GM12872 (cell line): Measurements from ENCODE around the gene VPS72.

Source experiments
- TF ChIP-seq, protein P1 (sequence below): IDR thresholded peaks from 3 replicates; pipeline ENCODE4 v1.5.1; 2011; ENCODE audit warnings: low read depth, mild to moderate bottlenecking, low read length, moderate library complexity; ENCODE audit not compliant: insufficient read depth

The VPS72 gene

DNA sequence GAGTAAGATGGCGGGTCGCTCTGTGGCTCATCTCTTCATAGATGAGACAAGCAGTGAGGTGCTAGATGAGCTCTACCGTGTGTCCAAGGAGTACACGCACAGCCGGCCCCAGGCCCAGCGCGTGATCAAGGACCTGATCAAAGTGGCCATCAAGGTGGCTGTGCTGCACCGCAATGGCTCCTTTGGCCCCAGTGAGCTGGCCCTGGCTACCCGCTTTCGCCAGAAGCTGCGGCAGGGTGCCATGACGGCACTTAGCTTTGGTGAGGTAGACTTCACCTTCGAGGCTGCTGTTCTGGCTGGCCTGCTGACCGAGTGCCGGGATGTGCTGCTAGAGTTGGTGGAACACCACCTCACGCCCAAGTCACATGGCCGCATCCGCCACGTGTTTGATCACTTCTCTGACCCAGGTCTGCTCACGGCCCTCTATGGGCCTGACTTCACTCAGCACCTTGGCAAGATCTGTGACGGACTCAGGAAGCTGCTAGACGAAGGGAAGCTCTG is 31.2 kb downstream of the VPS72 start:
- TF ChIP-seq, protein P1, sequence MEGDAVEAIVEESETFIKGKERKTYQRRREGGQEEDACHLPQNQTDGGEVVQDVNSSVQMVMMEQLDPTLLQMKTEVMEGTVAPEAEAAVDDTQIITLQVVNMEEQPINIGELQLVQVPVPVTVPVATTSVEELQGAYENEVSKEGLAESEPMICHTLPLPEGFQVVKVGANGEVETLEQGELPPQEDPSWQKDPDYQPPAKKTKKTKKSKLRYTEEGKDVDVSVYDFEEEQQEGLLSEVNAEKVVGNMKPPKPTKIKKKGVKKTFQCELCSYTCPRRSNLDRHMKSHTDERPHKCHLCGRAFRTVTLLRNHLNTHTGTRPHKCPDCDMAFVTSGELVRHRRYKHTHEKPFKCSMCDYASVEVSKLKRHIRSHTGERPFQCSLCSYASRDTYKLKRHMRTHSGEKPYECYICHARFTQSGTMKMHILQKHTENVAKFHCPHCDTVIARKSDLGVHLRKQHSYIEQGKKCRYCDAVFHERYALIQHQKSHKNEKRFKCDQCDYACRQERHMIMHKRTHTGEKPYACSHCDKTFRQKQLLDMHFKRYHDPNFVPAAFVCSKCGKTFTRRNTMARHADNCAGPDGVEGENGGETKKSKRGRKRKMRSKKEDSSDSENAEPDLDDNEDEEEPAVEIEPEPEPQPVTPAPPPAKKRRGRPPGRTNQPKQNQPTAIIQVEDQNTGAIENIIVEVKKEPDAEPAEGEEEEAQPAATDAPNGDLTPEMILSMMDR = no peak

DNA sequence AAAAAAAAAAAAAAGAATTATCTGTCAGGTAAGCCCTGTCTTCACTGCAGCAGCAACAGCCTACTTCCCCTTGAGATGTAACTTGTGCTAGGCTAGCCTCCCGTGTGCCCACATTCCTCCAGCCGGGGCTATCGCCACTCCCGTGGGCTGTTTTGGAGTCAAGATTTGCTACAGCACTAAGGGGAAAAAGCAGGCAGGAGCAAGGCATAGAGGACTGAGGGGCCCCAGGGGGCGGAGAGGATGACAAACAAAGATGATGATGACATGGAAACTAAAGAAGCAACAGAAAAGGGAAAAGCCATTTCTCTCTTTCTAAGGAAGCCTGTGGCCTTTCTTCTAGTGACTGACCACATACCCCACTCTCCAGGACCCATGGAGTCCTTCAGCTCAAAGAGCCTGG is 31.7 kb downstream of the VPS72 start:
- TF ChIP-seq, protein P1 = no peak

DNA sequence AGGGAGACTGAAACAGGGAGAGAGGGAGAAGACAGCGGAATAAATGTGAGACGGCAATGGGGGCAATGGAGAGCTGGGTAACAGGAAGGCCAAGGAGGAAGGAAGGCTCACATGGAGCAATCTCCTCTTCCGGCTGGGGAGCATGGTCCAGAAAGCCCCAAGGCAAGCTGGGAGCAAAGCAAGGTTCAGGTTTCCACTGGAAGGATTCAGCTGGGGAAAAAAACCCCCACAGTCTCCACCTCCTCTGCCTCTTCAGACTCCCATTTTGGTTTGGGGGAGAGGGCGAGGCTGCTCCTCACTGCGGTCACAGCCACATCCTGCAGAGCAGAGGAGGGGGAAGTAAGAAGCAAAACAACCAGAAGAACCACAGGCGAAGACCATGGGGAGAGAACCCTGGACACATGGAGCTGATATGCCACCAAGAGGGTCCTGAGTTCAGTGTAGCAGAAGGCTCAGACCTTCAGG is 32.9 kb downstream of the VPS72 start:
- TF ChIP-seq, protein P1 = no peak

DNA sequence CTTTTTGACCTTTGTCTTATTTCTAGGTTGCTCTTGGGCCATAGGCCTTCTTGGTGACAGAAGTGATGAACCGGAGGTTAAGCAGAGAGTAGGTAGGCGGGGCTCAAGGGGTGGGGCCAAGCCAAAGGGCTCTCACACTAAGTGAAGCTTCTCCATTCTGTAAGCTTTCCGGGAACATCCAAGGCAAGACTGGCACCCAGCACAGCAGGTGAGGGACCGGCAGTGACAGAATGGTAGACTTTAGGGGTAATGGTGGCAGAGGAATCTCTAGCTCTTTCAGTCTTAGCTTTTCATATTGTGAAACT is 33.5 kb downstream of the VPS72 start, which contains the start of gene TNFAIP8L2:
TNFAIP8L2 (plus strand) TSS at position 135 of the 305 bp plus-strand sequence. CDS start 2,049 bp downstream, outside the sequence.
- TF ChIP-seq, protein P1 = no peak

DNA sequence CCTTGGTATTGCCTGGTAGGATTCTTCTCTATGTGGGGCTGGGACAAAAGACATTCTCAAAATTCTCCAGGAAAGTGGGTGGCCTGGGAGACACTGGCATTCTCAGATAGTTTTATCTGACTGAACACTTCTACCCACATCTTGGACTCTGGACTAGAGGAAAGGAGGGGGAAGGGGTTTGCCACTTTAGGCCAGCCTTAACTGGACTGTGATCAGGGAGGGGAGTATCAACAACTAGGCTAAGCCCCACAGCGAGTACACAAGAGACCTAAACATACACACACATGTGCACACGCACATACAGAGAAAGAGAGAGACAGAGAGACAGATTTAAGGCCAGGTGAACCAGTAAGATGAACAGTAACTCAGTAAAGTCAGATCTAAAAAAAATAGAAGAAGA is 42.3 kb downstream of the VPS72 start:
- TF ChIP-seq, protein P1 = no peak

DNA sequence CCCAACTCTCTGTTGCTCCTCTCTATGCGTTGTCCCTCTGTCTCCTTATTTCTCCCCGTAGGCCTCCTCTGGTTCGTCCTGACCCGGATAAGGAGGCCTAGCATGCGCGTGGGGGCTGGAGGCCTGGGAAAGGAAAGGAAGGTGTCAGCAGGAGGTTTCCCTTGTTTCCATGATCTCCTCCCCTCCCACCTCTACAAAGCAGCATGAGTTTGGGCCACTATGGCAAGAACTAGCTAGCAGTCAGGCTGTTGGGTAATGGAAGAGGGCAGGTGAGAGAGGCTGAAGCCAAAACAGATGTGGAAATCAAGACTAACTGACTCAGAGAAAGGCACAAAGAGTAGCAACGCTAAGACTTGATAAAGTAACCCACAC is 42.9 kb downstream of the VPS72 start:
- TF ChIP-seq, protein P1 = no peak

DNA sequence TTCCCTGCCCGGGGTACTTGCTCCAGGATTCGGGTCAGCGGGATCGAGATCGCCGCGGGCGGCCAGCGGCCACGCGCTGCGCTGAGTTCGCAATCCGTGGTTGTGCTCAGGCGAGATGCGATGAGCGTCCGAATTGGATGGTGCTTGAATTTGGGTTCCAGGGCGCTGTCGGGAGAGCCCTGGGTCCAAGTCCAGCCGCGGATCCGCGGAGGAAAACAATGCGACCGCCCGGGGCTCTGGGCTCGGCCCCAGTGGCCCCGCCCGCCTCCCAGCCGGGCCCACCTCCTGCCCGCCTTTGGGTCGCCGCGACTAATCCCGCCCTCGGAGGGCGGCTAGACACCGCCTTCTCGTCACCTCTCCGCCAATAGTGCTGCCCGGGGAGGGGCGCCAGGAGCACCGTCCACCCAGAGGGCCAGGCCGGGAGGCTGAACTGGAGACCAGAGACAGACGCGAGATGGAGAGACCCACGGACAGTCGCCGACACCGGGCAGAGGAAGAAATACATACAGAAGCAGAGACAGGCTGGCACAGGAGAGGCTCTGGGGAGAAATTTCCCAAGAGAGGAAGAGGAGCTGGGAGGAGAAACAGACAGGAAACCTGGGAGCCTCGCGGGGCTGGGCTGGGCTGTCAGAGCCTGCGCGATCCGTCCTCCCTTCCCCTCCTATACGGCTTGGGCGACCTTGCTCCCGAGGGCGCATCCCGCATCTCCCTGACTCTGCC is 43.4 kb downstream of the VPS72 start, which contains the start of gene SEMA6C:
SEMA6C (minus strand) TSS at position 220 of the 720 bp plus-strand sequence. CDS start 4,010 bp downstream, outside the sequence.
- TF ChIP-seq, protein P1 = no peak

DNA sequence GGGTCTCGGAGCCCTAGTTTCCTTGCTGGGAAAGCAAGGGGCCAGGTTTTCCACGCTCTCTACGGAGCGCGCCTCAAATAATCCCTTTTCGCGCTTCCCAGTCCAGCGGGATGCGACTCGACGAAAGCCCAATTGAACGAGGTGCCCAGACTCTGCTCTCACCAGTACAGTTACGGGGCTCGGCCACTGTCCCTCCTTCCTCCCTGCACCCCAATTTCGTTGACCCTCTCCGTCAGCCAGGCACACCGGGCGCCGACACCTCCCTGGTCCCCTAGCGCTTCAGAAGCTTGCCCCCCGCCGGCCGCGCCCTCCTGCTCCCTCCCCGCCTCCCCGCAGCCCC is 44.0 kb downstream of the VPS72 start:
- TF ChIP-seq, protein P1 = no peak
